D721Med (cell line): ENCODE data around the gene TGFBR1.

Experiments
- DNase-seq: peaks from one replicate; pipeline ENCODE4 v3.0.0; 2011; ENCODE audit warnings: low spot score; ENCODE audit not compliant: insufficient read length
- FAIRE-seq: peaks from 2 replicates; lab custom pipeline; 2011; peaks lifted over from hg19 to GRCh38; lab: Jason Lieb, UNC
- CTCF ChIP-seq: IDR thresholded peaks from 2 replicates; pipeline ENCODE4 v1.5.1; 2012; ENCODE audit warnings: mild to moderate bottlenecking, control low read depth; ENCODE audit not compliant: insufficient read depth; ENCODE audit errors: missing control alignments

Gene TGFBR1

GRCh38 chr9:99060621-99061020, 44.3 kb upstream of the TGFBR1 start:
- no peak for FAIRE-seq
- TF ChIP-seq CTCF = no peak
- DNase-seq = no peak

GRCh38 chr9:99062549-99062948, 42.4 kb upstream of the TGFBR1 start:
- FAIRE-seq (no peak), DNase-seq (no peak)
- no peak for TF ChIP-seq CTCF

- FAIRE-seq (no peak), DNase-seq (no peak)
- no peak for TF ChIP-seq CTCF
Observed at GRCh38 chr9:99063522-99063921, 41.4 kb upstream of the TGFBR1 start.

GRCh38 chr9:99066571-99066970, 38.3 kb upstream of the TGFBR1 start:
- no peak for TF ChIP-seq CTCF
- DNase-seq = no peak
- no peak for FAIRE-seq

GRCh38 chr9:99069075-99069474, 35.8 kb upstream of the TGFBR1 start:
- DNase-seq = no peak
- TF ChIP-seq CTCF = no peak
- FAIRE-seq = no peak

- FAIRE-seq (no peak), DNase-seq (no peak)
- no peak for TF ChIP-seq CTCF
Observed at GRCh38 chr9:99069546-99069945, 35.4 kb upstream of the TGFBR1 start.

GRCh38 chr9:99070681-99071080, 34.2 kb upstream of the TGFBR1 start:
- no peak for DNase-seq
- FAIRE-seq = no peak

More at GRCh38 chr9:99070681-99071080, 34.2 kb upstream of the TGFBR1 start:
- TF ChIP-seq CTCF = no peak
